Prostate gland (tissue), 2 donors: ENCODE results near the gene MRPS15.

ENCODE experiments used
- POLR2A ChIP-seq: fragments of 450-650 bp; IDR thresholded peaks from one replicate; pipeline ENCODE4 v1.6.1; 2016; ENCODE audit warnings: antibody characterized with exemption, mild to moderate bottlenecking
- POLR2AphosphoS5 ChIP-seq: sonication (generic); formaldehyde crosslinking; IDR thresholded peaks from one replicate; pipeline ENCODE4 v1.6.1; 2017; ENCODE audit warnings: antibody characterized with exemption
- TF ChIP-seq, protein P1 (sequence below), 4 experiments: fragments of 200-600 bp in 2 of 4; fragments of 450-650 bp in 2 of 4; sonication (generic) in 2 of 4; IDR thresholded peaks; 1 replicate in 3 of 4; 2 replicates in 1 of 4; pipeline ENCODE4 v1.5.1; 2016 to 2019; ENCODE audit warnings: antibody characterized with exemption in 4 of 4, mild to moderate bottlenecking in 2 of 4, moderate library complexity in 2 of 4

DNA sequence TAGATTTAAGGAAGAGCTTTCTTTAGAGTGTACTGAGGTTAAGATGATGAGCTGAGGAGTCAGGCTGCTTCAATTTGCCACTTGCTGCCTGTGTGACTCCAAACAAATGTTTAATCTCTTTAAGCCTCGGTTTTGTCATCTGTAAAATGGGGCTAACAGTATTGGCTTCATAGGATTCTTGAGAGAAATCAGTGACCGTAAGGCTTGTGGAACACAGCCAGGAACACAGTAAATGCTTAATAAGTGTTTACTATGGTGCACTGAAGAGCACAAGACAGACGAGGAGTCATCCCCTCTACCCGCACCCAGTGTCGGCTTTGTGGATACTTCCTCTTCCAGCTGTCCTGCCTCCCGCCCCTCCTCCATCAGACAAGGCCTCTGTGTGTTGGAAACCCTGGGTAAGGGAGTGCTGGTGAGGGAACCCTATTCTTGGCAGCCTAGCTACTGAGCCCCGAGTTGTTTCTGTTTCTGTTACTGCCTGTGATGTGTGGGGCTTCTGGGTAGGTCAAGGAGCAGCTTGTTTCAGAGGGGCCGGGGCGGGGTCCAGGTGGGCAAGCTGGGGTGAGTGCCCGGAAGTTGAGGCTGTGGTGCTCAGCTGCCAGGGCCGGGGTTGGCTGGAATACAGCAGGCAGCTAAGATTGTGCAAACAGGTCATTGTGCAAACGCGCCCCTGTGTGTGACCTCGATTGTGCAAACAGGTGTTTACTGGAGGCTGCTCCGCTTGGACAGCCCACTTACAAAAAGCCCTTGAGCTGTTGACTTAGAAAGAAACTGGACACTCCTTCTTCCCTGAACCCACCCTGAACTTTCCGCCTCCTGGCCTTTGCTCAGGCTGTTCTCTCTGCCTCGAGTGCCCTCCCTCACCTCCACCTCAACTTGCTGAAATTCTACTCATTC lies 22.5 kb upstream of the MRPS15 start:
- TF ChIP-seq, protein P1, sequence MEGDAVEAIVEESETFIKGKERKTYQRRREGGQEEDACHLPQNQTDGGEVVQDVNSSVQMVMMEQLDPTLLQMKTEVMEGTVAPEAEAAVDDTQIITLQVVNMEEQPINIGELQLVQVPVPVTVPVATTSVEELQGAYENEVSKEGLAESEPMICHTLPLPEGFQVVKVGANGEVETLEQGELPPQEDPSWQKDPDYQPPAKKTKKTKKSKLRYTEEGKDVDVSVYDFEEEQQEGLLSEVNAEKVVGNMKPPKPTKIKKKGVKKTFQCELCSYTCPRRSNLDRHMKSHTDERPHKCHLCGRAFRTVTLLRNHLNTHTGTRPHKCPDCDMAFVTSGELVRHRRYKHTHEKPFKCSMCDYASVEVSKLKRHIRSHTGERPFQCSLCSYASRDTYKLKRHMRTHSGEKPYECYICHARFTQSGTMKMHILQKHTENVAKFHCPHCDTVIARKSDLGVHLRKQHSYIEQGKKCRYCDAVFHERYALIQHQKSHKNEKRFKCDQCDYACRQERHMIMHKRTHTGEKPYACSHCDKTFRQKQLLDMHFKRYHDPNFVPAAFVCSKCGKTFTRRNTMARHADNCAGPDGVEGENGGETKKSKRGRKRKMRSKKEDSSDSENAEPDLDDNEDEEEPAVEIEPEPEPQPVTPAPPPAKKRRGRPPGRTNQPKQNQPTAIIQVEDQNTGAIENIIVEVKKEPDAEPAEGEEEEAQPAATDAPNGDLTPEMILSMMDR (IDR thresholded peaks at IDR 0.05): no peak
- TF ChIP-seq POLR2A (no peak), POLR2AphosphoS5 (no peak)
